Activated CD8-positive, alpha-beta T cell treated with anti-CD3 and anti-CD28 coated beads for 36 hours (primary cell): Measurements from ENCODE around the gene CDY2B. TPM values are rescaled to one million over a fixed set of nuclear protein-coding genes. Genes with fewer than 3 reads are reported as not detected.
"Not testable (repeated sequence)": the region's sequence is repeated elsewhere in the genome, so short reads cannot be mapped to it uniquely, and the experiment has no call there.

Experiments used
- ATAC-seq: fragments of 200-7000 bp; cut with Tn5 transposase; one replicate; pipeline ENCODE4 v1.10.0; 2021; ENCODE audit warnings: mild to moderate bottlenecking, moderate library complexity
- CTCF ChIA-PET: fragments of 350-600 bp; sonication (Branson Sonifier 250); formaldehyde crosslinking; loops from one replicate; lab custom pipeline; 2021; ENCODE audit warnings: antibody characterized with exemption; lab: Charles Lee
- POLR2A ChIA-PET: fragments of 350-600 bp; sonication (Branson Sonifier 250); formaldehyde crosslinking; loops from one replicate; lab custom pipeline; 2021; ENCODE audit warnings: antibody characterized with exemption; lab: Charles Lee
- DNase-seq: peaks from one replicate; pipeline ENCODE4 v3.0.0-alpha.2; 2020
- H3K27ac Mint-ChIP-seq: one replicate; pipeline ENCODE4 v1.8.0; 2021; ENCODE audit warnings: mild to moderate bottlenecking, mixed read lengths
- H3K27me3 Mint-ChIP-seq: one replicate; pipeline ENCODE4 v1.8.0; 2021; ENCODE audit warnings: mixed read lengths
- H3K36me3 Mint-ChIP-seq: one replicate; pipeline ENCODE4 v1.8.0; 2021; ENCODE audit warnings: low read depth, mixed read lengths
- H3K4me1 Mint-ChIP-seq: one replicate; pipeline ENCODE4 v1.8.0; 2021; ENCODE audit warnings: low read depth, mixed read lengths
- H3K4me3 Mint-ChIP-seq: one replicate; pipeline ENCODE4 v1.8.0; 2021; ENCODE audit warnings: mild to moderate bottlenecking, moderate library complexity, mixed read lengths
- H3K9me3 Mint-ChIP-seq: one replicate; pipeline ENCODE4 v1.8.0; 2021; ENCODE audit warnings: mixed read lengths
- intact Hi-C: fragments of 100-400 bp; cut with micrococcal nuclease; formaldehyde crosslinking; loops from one replicate; pipeline ENCODE4 v1.10.0; 2022
- total RNA-seq, 2 experiments: library from RNA; stranded (reverse); gene quantifications; one replicate each; pipeline ENCODE4 v1.2.3, GENCODE V29; 2021

CDY2B gene, protein sequence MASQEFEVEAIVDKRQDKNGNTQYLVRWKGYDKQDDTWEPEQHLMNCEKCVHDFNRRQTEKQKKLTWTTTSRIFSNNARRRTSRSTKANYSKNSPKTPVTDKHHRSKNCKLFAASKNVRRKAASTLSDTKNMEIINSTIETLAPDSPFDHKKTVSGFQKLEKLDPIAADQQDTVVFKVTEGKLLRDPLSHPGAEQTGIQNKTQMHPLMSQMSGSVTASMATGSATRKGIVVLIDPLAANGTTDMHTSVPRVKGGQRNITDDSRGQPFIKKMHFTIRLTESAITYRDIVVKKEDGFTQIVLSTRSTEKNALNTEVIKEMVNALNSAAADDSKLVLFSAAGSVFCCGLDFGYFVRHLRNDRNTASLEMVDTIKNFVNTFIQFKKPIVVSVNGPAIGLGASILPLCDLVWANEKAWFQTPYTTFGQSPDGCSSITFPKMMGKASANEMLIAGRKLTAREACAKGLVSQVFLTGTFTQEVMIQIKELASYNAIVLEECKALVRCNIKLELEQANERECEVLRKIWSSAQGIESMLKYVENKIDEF
- not detected for total RNA-seq

DNA sequence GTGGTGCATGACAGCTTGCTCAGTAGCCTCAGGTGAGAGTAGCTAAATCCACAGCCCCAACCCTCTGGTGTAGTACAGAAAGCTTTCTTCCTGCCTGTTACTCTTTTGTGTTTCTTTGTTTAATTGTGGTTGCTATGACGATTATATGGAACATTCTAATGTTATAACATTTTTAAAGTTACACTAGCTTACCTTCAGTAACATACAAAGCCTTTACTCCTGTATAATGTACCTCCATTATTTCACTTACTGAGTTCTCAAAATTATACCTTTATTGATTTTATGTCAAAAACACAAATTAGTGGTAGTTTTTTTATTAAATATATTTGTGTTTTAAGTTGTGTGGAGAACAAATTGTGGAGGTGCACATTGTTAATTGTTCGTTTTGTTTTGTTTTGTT is at the start of gene CDY2B:
Gene CDY2B, minus strand, starts transcription at position 101 of the 400 bp plus-strand sequence. CDS start 328 bp downstream, outside the sequence.
- intact Hi-C loops, POLR2A ChIA-PET, H3K27me3 Mint-ChIP-seq: not testable (repeated sequence)

DNA sequence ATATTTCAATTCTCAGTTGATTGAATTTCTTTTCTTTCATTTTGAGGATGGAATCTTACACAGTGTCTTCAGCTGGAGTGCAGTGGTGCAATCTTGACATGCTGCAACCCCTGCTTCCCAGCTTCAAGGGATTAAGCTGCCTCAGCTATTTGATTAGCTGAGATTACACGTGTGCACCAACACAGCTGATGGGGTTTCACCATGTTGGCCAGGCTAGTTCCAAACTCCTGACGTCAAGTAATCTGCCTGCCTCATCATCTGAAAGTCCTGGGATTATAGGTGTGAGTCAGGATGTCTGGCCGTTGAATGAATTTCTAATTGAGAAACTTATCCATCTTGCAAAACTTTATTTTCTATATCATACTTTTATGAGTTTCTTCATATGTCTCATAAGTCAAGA is 28.0 kb upstream of the CDY2B start:
- H3K27me3 Mint-ChIP-seq, H3K4me3 Mint-ChIP-seq, CTCF ChIA-PET, H3K4me1 Mint-ChIP-seq, DNase-seq, intact Hi-C loops, H3K9me3 Mint-ChIP-seq, H3K27ac Mint-ChIP-seq, H3K36me3 Mint-ChIP-seq, ATAC-seq, POLR2A ChIA-PET: not testable (repeated sequence)

More for the DNA sequence above, at the start of gene CDY2B:
- H3K9me3 Mint-ChIP-seq, H3K27ac Mint-ChIP-seq, DNase-seq, CTCF ChIA-PET, H3K36me3 Mint-ChIP-seq, H3K4me1 Mint-ChIP-seq, H3K4me3 Mint-ChIP-seq, ATAC-seq: not testable (repeated sequence)

DNA sequence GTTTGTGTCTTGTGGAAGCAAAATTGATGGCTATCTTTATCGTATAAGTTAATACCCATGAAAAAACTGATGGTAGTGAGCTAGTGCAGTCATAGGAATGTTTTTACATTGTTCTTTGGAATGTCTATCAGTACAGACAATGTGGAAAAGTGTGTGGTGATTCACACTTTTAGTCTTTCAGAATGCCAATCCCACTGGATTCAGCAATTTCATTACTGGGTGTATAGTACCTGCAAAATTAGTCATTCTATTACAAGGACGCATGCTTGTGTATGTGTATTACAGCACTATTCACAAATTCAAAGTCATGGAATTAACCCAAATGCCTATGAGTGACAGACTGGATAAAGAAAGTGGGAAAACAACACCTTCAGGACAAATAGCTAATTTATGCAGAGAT is 27.3 kb upstream of the CDY2B start:
- H3K4me3 Mint-ChIP-seq, DNase-seq, CTCF ChIA-PET, POLR2A ChIA-PET, H3K4me1 Mint-ChIP-seq, H3K9me3 Mint-ChIP-seq, H3K36me3 Mint-ChIP-seq, H3K27me3 Mint-ChIP-seq, ATAC-seq, H3K27ac Mint-ChIP-seq, intact Hi-C loops: not testable (repeated sequence)

DNA sequence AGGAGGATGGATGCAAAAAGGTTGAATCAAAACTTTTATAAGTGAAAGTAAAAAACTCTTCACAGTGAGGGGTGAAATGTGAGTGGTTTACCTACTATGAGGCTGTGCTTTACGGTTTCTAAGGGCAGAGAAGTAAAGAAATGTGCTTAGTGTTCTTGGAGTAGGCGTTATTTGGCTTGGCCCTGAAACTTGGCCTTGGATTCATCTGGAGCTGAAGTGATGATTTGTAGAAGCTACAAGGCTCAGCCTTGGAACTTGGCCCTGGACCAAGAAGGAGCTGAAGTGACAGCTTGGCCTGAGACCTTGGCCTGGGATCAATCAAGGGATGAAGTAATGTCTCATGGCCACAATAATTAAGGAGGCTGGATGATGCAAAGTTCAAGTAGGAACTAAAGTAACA is 1.7 kb upstream of the CDY2B start:
- H3K27me3 Mint-ChIP-seq, CTCF ChIA-PET, H3K27ac Mint-ChIP-seq, DNase-seq, intact Hi-C loops, H3K9me3 Mint-ChIP-seq, H3K4me3 Mint-ChIP-seq, ATAC-seq, POLR2A ChIA-PET, H3K4me1 Mint-ChIP-seq, H3K36me3 Mint-ChIP-seq: not testable (repeated sequence)

DNA sequence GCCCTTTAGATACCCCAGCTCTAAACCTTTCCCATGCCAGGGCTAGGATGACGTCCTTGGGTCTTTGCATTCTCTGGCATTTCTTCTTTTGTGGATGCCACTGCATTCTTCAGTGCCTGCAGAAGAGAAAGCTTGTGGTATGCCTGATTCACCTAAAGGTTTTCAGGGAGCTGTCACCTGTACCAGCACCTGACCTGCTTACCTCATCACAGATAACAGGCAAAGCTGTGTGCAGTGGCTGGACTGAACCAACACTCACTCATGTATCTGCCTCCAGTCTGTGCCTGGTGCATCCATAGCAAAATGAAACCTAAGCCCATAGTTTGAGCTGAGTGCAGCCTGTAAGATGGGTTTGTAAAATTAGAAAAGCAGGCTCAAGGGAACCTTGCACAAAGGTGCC is 3.3 kb downstream of the CDY2B start:
- H3K4me1 Mint-ChIP-seq, DNase-seq, H3K9me3 Mint-ChIP-seq, H3K27me3 Mint-ChIP-seq, ATAC-seq, POLR2A ChIA-PET, H3K4me3 Mint-ChIP-seq, H3K36me3 Mint-ChIP-seq, intact Hi-C loops, H3K27ac Mint-ChIP-seq, CTCF ChIA-PET: not testable (repeated sequence)

DNA sequence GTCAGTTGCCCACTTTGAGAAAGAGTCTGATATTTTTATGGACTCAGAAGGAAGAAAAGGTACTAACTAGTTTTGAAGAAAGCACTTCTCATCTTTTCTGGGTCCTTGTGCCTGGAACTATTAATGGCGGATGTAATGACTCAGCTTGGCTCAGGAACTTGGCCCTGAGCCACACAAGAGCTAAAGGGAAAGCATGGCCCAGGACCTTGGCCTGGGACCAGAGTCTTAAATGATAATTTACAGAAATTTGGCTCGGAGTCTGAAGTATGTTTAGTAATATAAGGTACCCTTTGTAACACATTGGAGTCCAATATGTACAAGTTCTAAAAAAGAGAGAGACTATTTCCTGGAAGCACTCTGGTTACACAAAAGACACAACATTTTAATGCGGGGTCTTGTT is 4.6 kb downstream of the CDY2B start:
- intact Hi-C loops, H3K27me3 Mint-ChIP-seq, POLR2A ChIA-PET, H3K4me1 Mint-ChIP-seq, H3K27ac Mint-ChIP-seq, H3K9me3 Mint-ChIP-seq, H3K36me3 Mint-ChIP-seq, H3K4me3 Mint-ChIP-seq, DNase-seq, CTCF ChIA-PET, ATAC-seq: not testable (repeated sequence)

DNA sequence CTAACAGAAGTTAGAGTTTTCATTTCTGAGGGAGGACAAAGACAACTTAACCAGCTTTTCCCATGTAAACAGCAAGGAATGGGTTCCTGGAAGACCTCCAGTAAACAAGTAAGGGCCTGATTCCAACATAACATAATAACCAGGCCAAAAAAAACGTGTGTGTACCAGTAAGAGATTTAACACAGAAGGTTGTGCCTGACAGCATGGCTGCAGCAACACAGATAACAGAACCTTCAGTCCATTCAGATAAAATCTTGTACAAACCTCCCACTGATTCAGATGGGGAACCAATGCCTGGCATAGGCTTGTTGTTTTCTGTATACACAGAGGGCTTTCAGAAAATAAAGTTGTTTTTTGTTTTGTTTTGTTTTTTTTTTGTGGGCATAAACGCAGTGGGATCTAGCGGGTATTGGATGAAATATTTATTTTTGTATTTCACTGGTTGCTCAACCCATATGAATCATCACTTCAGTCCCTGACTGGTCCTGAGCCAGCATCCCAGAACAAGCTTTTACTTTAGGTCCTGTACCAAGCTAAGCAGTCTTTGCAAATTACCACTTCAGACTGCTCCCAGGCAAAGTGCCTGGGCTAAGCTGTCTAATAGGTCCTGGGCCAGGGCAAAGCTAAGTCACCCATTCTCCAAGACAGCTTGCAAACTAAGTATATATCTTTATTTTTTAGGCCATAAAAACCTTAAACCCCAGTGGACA is 8.7 kb downstream of the CDY2B start:
- H3K4me3 Mint-ChIP-seq, H3K9me3 Mint-ChIP-seq, CTCF ChIA-PET, H3K36me3 Mint-ChIP-seq, H3K4me1 Mint-ChIP-seq, H3K27me3 Mint-ChIP-seq, ATAC-seq, DNase-seq, intact Hi-C loops, POLR2A ChIA-PET, H3K27ac Mint-ChIP-seq: not testable (repeated sequence)

- ATAC-seq, H3K36me3 Mint-ChIP-seq, H3K4me3 Mint-ChIP-seq, CTCF ChIA-PET, H3K27ac Mint-ChIP-seq, intact Hi-C loops, H3K27me3 Mint-ChIP-seq, DNase-seq, H3K9me3 Mint-ChIP-seq, POLR2A ChIA-PET, H3K4me1 Mint-ChIP-seq: not testable (repeated sequence)
Observed at GRCh38 chrY:17870737-17871136, 9.3 kb downstream of the CDY2B start.

GRCh38 chrY:17867850-17868249 is 12.2 kb downstream of the CDY2B start:
- H3K4me1 Mint-ChIP-seq, H3K9me3 Mint-ChIP-seq, H3K27ac Mint-ChIP-seq, H3K4me3 Mint-ChIP-seq, CTCF ChIA-PET, POLR2A ChIA-PET, intact Hi-C loops, DNase-seq, H3K36me3 Mint-ChIP-seq, ATAC-seq, H3K27me3 Mint-ChIP-seq: not testable (repeated sequence)

DNA sequence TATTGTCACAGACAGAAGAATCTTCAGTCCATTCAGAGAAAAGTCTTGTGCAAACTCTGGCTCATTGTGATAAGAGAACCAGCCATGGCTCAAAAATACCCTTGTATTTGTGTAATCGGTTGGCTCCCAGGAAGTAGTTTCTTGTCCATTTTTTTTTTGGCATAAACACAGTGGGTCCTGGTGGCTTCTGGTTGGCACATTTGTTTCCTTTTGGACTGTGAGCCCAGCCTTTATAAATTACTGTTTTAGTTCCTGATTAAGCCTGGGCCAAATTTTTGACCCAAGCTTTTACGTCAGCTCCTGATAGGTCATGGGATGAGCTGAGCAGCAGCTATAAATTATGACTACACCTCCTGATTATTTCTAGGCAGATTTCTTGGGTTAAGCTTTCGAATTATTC is 19.4 kb downstream of the CDY2B start:
- H3K36me3 Mint-ChIP-seq, H3K27me3 Mint-ChIP-seq, H3K27ac Mint-ChIP-seq, H3K9me3 Mint-ChIP-seq, H3K4me3 Mint-ChIP-seq, CTCF ChIA-PET, DNase-seq, POLR2A ChIA-PET, H3K4me1 Mint-ChIP-seq, intact Hi-C loops, ATAC-seq: not testable (repeated sequence)

GRCh38 chrY:17856963-17857848 is 22.8 kb downstream of the CDY2B start:
- H3K9me3 Mint-ChIP-seq, H3K4me3 Mint-ChIP-seq, POLR2A ChIA-PET, DNase-seq, H3K27ac Mint-ChIP-seq, intact Hi-C loops, H3K27me3 Mint-ChIP-seq, H3K36me3 Mint-ChIP-seq, H3K4me1 Mint-ChIP-seq, ATAC-seq, CTCF ChIA-PET: not testable (repeated sequence)
